ENCODE measurements around the gene ITGB3. TPM values are rescaled to one million over a fixed set of nuclear protein-coding genes. Genes with fewer than 3 reads are reported as not detected.
A peak's percentile ranks its signal among the peaks of the same experiment; 100 is the strongest.

ITGB3 gene
- total and polyA plus RNA-seq, 10 of the 15 experiments (the other 5 are each of a cell fraction or from before 2014, with no cell fraction given) = 0.69 to 22.8 (median 13.6) TPM

DNA sequence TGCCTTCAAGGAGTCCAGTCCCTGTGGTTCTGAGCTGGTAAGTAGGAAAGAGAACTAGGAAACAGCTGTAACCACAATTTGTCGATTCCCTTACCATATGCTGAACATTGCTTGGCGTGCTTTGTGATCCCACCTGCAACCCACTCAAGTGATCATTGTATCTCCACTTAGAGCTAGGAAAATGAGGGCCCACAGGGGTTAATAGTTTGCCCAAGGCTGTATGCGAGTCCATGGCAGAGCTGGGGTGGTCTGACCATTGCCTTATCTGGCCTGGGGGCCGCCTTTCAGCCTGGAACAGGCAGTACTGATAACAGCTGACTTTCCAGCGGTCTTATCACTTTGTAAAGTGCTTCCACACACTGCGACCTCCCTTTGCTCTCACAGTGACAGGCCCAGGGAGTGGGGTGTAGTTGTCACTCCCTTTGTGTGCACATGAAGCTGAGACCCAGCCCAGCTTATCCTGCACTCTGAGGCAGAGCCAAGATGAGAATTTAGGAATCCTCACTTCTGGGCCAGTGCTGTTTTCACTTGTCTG, 34.7 kb upstream of the ITGB3 start:
- ATAC-seq (peak; percentile 34), FAIRE-seq (no peak), DNase-seq (ENCODE audit: low read depth, low spot score) (no peak)
- H3K9ac ChIP-seq (ENCODE audit: control insufficient read depth, insufficient read depth, low read length) = no peak overlapping the region
- H3K36me3 ChIP-seq (ENCODE audit: control insufficient read depth in 2 of 2, insufficient read depth in 2 of 2, low read length in 1 of 2) = no peaks in the 10 kb centered on the region
- ChIA-PET SMC1A (ENCODE audit: uncharacterized antibody, unreplicated experiment) (interaction anchor here (1.0 to 4.8 kb wide), 6 partner anchors 9 to 97 kb away, joined by 3 to 46 read pairs (median 8); partner anchors contain the start of gene MYL4), RAD21 (ENCODE audit: unreplicated experiment) (interaction anchor here (2.0 to 2.5 kb wide), 2 partner anchors 10 to 12 kb away, joined by 10 to 13 read pairs; no protein-coding TSS in a partner anchor), POLR2A (interaction anchor here (1.8 kb wide), 1 partner anchor 12 kb away, joined by 6 read pairs; no protein-coding TSS in a partner anchor), CTCF (interaction anchor here (1.2 to 2.8 kb wide), 4 partner anchors 10 to 104 kb away, joined by 4 to 20 read pairs (median 6); partner anchors contain the start of gene EFCAB13)
- no peaks in the 10 kb centered on the region for H3K79me2 ChIP-seq (ENCODE audit: control insufficient read depth, insufficient read depth, low read length)
- H3K27me3 ChIP-seq (replicated peaks in 1 of 2; ENCODE audit: control insufficient read depth in 2 of 2, insufficient read depth in 2 of 2, low read length in 1 of 2) = no peaks in the 10 kb centered on the region
- H3K4me1 ChIP-seq (ENCODE audit: control insufficient read depth, insufficient read depth, low read length) = peaks cover 9% of the 10 kb centered on the region
- BruUV-seq (replicated peaks) = no TSS peak
- H3K9me3 ChIP-seq (replicated peaks; ENCODE audit: control insufficient read depth, insufficient read depth, low read length) = no peaks in the 10 kb centered on the region; the same call in 2 of the 3 replicates
- H3K4me3 ChIP-seq = 0 out of 2 replicates have a peak overlapping the region, but pooled peaks have one; percentile 19
- 0 out of 4 replicates have a peak, but pooled peaks of 1 of the 2 experiments have one; percentile 23 for TF ChIP-seq IKZF2 (IDR thresholded peaks at IDR 0.05)
- no peak for TF ChIP-seq MYB (IDR thresholded peaks at IDR 0.05; ENCODE audit: borderline replicate concordance, low read depth, low read length)
- TF ChIP-seq WRNIP1 (IDR thresholded peaks at IDR 0.05; ENCODE audit: borderline replicate concordance, low read depth, low read length) = no peak
- TF ChIP-seq TCF3 (IDR thresholded peaks at IDR 0.05; ENCODE audit: borderline replicate concordance, insufficient read depth, low read depth, low read length) = no peak
- TF ChIP-seq RUNX3 (IDR thresholded peaks at IDR 0.05; ENCODE audit: low read length) = peak; percentile 81
- TF ChIP-seq CBFB (IDR thresholded peaks at IDR 0.05; ENCODE audit: low read depth) = peak; percentile 26; the same call in 1 of the 2 replicates
- TF ChIP-seq, protein P1, sequence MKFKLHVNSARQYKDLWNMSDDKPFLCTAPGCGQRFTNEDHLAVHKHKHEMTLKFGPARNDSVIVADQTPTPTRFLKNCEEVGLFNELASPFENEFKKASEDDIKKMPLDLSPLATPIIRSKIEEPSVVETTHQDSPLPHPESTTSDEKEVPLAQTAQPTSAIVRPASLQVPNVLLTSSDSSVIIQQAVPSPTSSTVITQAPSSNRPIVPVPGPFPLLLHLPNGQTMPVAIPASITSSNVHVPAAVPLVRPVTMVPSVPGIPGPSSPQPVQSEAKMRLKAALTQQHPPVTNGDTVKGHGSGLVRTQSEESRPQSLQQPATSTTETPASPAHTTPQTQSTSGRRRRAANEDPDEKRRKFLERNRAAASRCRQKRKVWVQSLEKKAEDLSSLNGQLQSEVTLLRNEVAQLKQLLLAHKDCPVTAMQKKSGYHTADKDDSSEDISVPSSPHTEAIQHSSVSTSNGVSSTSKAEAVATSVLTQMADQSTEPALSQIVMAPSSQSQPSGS (IDR thresholded peaks at IDR 0.05; ENCODE audit: low read length) = no peak
- TF ChIP-seq TARDBP (IDR thresholded peaks at IDR 0.05; ENCODE audit: borderline replicate concordance) = no peak
- TF ChIP-seq MEF2B (IDR thresholded peaks at IDR 0.05; ENCODE audit: partially characterized antibody, poor library complexity, severe bottlenecking) = no peak
- TF ChIP-seq EED (IDR thresholded peaks at IDR 0.05; ENCODE audit: low read depth) = peak; percentile 20; the same call in 1 of the 2 replicates
- TF ChIP-seq, protein P2, sequence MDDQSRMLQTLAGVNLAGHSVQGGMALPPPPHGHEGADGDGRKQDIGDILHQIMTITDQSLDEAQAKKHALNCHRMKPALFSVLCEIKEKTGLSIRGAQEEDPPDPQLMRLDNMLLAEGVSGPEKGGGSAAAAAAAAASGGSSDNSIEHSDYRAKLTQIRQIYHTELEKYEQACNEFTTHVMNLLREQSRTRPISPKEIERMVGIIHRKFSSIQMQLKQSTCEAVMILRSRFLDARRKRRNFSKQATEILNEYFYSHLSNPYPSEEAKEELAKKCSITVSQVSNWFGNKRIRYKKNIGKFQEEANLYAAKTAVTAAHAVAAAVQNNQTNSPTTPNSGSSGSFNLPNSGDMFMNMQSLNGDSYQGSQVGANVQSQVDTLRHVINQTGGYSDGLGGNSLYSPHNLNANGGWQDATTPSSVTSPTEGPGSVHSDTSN (IDR thresholded peaks at IDR 0.05; ENCODE audit: insufficient replicate concordance, low read depth, low read length) = no peak
- no peak for TF ChIP-seq POU2F2 (IDR thresholded peaks at IDR 0.05; ENCODE audit: borderline replicate concordance, low read depth, low read length)
- no peak for TF ChIP-seq SRF (IDR thresholded peaks at IDR 0.05; ENCODE audit: low read depth in 2 of 2, low read length in 2 of 2)
- peak overlapping the region; percentile 82 for H2AFZ ChIP-seq (ENCODE audit: control insufficient read depth, low read depth, low read length)
- H3K27ac ChIP-seq (ENCODE audit: control insufficient read depth, insufficient read depth) = no peak overlapping the region
- no peaks in the 10 kb centered on the region for H4K20me1 ChIP-seq (ENCODE audit: control insufficient read depth, insufficient read depth)
- peak overlapping the region; percentile 67 for H3K4me2 ChIP-seq (ENCODE audit: control insufficient read depth, insufficient read depth)
- WGBS (ENCODE audit: insufficient coverage, insufficient replicate concordance, low lambda C conversion rate, missing lambda C conversion rate) = 23% methylated on average over 6 of the region's 6 CpGs
- intact Hi-C loops (cut with micrococcal nuclease; ENCODE audit: unreplicated experiment) = no loop called here
- in situ Hi-C loops (cut with MboI) = no loop called here
